Suppressor macrophage (primary cell): ENCODE data around the gene TPSD1.
A peak's percentile ranks its signal among the peaks of the same experiment; 100 is the strongest.

ENCODE experiments used
- DNase-seq, 4 experiments: peaks; one replicate each; pipeline ENCODE4 v3.0.0-alpha.2; 2020 to 2022

Gene TPSD1

DNA sequence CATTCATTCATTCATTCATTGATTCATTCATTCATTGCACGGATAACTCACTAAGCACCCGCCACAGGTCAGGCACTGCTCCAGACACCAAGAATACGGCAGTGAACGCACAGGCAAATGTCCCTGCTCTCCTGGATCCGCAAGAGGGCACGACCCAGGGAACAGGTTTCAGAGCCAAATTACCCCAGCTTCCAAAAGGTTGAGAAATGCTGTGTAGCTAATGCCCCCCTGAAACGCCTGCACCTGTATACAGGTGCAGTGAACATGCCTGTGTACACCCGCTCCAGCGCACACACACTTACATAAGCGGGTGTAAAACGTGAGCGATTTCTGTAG is 44.0 kb downstream of the TPSD1 start:
- DNase-seq = no peak

DNA sequence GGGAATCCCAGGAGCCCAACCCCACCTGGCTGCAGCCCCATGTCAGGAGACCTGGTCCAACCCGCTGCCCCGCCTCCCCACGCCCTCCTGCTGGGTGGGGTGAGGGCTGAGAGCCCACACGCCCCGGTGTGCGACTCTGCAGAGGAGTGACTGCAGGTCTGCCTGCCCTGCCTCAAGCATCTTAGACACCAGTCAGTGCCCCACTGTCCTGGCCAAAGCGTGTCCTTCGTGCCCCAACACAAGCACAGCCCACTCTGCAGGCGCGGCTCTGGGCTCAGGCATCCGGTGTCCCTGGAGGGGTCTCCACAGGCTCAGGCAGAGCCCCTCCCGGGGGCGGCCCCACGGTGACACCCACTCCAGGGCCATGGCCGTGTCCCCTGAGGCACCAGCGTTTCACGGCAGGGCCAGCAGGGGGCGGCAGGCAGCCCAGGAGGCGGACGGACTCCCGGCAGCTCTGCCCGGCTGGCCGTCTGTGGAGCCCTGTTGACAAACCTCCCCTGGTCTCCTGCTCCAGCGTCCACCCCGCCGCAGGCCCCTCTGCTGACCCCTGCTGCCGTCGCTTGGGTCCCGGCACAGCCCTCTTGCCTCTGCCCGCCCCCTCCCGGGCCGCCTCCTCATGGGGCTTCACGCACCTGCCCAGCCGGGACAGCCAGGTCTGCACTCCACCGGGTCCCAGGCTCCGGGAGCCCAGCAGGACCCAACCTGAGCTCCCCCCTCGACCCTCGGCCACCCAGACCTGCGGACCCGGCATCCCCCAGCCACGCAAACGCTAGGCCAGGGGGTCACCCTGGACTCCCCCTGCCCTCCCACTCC is 45.0 kb downstream of the TPSD1 start:
- peak; percentile 74 to 91 (median 84) for DNase-seq

DNA sequence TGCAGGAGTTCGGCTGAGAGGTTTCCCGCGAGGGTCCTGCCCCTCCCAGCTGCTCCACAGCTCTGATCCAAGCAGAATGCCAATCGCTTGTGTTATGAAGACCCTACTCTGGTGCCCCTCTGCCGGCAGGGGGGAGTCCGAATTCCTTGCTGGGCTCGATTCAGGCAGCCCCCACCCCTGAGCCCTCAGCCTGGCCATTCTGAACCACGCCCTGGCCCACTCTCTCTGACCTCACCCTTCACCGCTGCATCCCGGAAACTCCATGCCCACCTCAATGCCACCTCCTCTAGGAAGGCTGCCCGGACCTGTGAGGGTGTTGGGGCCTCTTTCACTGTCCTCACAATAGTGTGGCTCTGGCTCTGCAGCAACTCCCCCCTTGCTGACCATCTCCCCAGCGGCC is 45.7 kb downstream of the TPSD1 start:
- DNase-seq = no peak

DNA sequence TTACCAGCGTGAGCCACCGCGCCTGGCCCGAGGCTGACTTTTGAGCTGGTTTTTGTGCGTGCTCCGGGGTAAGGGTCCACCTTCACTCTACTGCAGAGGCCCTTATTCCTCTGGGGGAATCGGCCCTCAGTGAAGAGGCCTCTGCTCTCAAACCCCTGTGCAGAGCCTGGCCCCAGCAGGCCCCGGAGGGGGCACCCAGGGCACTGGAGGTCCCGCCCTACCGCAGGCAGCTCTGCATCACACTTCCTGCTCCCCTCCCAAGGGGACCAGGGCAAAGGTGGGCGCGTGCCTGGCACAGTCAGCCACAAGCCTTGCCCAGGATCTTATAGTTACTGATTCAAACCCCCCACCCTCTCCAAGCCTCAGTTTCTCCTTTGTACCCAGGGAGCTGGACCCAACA is 50.0 kb downstream of the TPSD1 start:
- DNase-seq = no peak

DNA sequence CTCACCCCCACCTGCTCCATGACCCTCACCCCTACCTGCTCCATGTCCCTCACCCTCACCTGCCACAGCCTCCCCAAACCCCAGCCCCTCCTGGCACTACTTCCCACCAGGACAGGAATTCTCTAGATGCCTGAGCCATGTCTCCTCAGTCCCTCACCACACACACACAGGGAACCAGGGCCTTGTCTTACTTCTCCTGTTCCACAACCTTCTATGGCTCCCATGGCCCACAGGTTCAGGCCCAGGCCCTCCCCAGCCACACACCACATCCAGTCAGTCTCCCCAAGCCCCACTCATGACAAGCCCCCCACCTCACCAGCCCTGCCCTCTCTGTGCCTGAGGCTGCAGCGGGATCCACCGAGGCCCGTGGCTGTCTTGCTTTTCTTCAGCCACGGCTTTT is 50.5 kb downstream of the TPSD1 start:
- no peak for DNase-seq

DNA sequence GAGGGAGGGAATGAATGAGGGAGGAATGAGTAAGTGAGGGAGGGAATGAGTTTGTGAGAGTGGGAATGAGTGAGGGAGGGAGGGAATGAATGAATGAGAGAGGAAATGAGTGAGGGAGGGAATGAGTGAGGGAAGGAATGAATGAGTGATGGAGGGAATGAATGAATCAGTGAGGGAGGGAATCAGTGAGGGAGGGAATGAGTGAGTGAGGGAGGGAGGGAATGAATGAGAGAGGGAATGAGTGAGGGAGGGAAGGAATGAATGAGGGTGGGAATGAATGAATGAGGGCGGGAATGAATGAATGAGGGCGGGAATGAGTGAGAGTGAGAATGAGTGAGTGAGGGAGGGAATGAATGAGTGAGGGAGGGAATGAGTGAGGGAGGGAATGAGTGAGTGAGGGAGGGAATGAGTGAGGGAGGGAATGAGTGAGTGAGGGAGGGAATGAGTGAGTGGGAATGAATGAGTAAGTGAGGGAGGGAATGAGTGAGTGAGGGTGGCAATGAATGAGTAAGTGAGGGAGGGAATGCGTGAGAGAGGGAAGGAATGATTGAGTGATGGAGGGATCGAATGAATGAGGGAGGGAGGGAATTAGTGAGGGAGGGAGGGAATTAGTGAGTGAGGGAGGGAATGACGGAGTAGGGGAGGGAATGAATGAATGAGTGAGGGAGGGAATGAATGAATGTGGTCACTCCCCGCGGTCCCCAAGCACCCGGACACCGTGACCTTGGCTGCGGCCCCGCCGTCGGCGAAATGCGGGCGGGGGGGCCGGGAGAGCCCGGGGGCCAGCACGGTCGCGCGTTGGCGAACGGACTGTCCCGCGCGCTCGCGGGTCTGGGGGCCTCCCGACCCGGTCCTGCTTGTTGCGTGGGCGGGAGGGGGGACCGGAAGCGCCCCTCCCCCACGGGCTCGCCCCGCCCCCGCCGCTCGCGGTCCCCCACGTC is 52.4 kb downstream of the TPSD1 start:
- DNase-seq = no peak
